IMR-90 (cell line): ENCODE measurements around the gene LRRC36. TPM values are rescaled to one million over a fixed set of nuclear protein-coding genes. Genes with fewer than 3 reads are reported as not detected.

Experiments used
- ATAC-seq: fragments of 200-7000 bp; cut with Tn5 transposase; 2 replicates; pipeline ENCODE4 v1.9.1; 2020; ENCODE audit warnings: low read depth, mild to moderate bottlenecking, moderate library complexity
- BruUV-seq: library from RNA; stranded (reverse); fragments of 400-500 nt; replicated peaks from 2 replicates; lab custom pipeline; 2021; lab: Mats Ljungman, UMichigan
- CTCF ChIA-PET: fragments of 300-600 bp; formaldehyde crosslinking; extraction: SDS; loops from one replicate; lab custom pipeline; 2021; ENCODE audit warnings: antibody characterized with exemption; lab: Yijun Ruan, JAX
- POLR2A ChIA-PET: fragments of 300-600 bp; sonication (Branson Sonifier 250); formaldehyde crosslinking; loops from one replicate; lab custom pipeline; 2022; ENCODE audit warnings: antibody characterized with exemption; ENCODE audit not compliant: unreplicated experiment; lab: Charles Lee
- DNase-seq: peaks from one replicate; pipeline ENCODE4 v3.0.0; 2013
- H2AFZ ChIP-seq: replicated peaks from 2 replicates; pipeline ENCODE3; 2013; ENCODE audit warnings: low read length, mild to moderate bottlenecking; ENCODE audit not compliant: poor library complexity
- H2AK5ac ChIP-seq: 2 replicates; pipeline ENCODE4 v1.6.1; 2013; ENCODE audit warnings: low read depth, low read length, inconsistent platforms
- H2AK9ac ChIP-seq: replicated peaks from 2 replicates; pipeline ENCODE3; 2013; ENCODE audit warnings: mild to moderate bottlenecking, low read depth, low read length, moderate library complexity; ENCODE audit not compliant: poor library complexity
- H2BK120ac ChIP-seq: 2 replicates; pipeline ENCODE4 v1.6.1; 2013; ENCODE audit warnings: low read depth, low read length, inconsistent platforms
- H2BK15ac ChIP-seq: 3 replicates; pipeline ENCODE4 v1.6.1; 2013; ENCODE audit warnings: low read depth, low read length, inconsistent platforms
- H2BK20ac ChIP-seq: 2 replicates; pipeline ENCODE4 v1.6.1; 2013; ENCODE audit warnings: low read depth, mild to moderate bottlenecking, inconsistent platforms, low read length, moderate library complexity
- H2BK5ac ChIP-seq: 2 replicates; pipeline ENCODE4 v1.6.1; 2013; ENCODE audit warnings: mild to moderate bottlenecking, low read depth, low read length, inconsistent platforms; ENCODE audit not compliant: poor library complexity, severe bottlenecking
- H3K14ac ChIP-seq: replicated peaks from 2 replicates; pipeline ENCODE4 v1.6.1; 2013; ENCODE audit warnings: low read depth, low read length, inconsistent platforms
- H3K18ac ChIP-seq: 2 replicates; pipeline ENCODE4 v1.6.1; 2013; ENCODE audit warnings: low read depth, low read length, control low read depth
- H3K23ac ChIP-seq: 2 replicates; pipeline ENCODE4 v1.6.1; 2013; ENCODE audit warnings: low read depth, low read length, inconsistent platforms
- H3K27ac ChIP-seq: 2 replicates; pipeline ENCODE4 v1.5.1; 2013; ENCODE audit warnings: mild to moderate bottlenecking, control low read depth, low read length; ENCODE audit not compliant: insufficient read depth
- H3K27me3 ChIP-seq: 2 replicates; pipeline ENCODE4 v1.6.1; 2013; ENCODE audit warnings: low read length; ENCODE audit not compliant: control insufficient read depth, insufficient read depth
- H3K36me3 ChIP-seq: 2 replicates; pipeline ENCODE4 v1.6.1; 2013; ENCODE audit warnings: low read length, mixed read lengths; ENCODE audit not compliant: control insufficient read depth, insufficient read depth
- H3K4ac ChIP-seq: 2 replicates; pipeline ENCODE4 v1.6.1; 2013; ENCODE audit warnings: low read depth, low read length, inconsistent platforms
- H3K4me1 ChIP-seq: 2 replicates; pipeline ENCODE4 v1.6.1; 2013; ENCODE audit warnings: low read length, mixed read lengths; ENCODE audit not compliant: control insufficient read depth, insufficient read depth
- H3K4me2 ChIP-seq: 2 replicates; pipeline ENCODE4 v1.6.1; 2013; ENCODE audit warnings: low read depth, mild to moderate bottlenecking, control low read depth, low read length, moderate library complexity
- H3K4me3 ChIP-seq: 2 replicates; pipeline ENCODE4 v1.5.1; 2013; ENCODE audit warnings: low read depth, mild to moderate bottlenecking, control low read depth, low read length, moderate library complexity; ENCODE audit not compliant: insufficient read depth
- H3K56ac ChIP-seq: 2 replicates; pipeline ENCODE4 v1.6.1; 2013; ENCODE audit warnings: low read length, inconsistent platforms; ENCODE audit not compliant: insufficient read depth; ENCODE audit errors: extremely low read depth
- H3K79me1 ChIP-seq, 2 experiments: 2 replicates each; pipeline ENCODE4 v1.6.1; 2013; ENCODE audit warnings: low read length in 2 of 2, inconsistent platforms in 1 of 2, low read depth in 1 of 2
- H3K9ac ChIP-seq: 2 replicates; pipeline ENCODE4 v1.6.1; 2013; ENCODE audit warnings: low read depth, low read length, control low read depth
- H3K9me1 ChIP-seq: 2 replicates; pipeline ENCODE4 v1.6.1; 2013; ENCODE audit warnings: low read length, inconsistent platforms; ENCODE audit not compliant: insufficient read depth
- H3K9me3 ChIP-seq: 2 replicates; pipeline ENCODE4 v1.6.1; 2013; ENCODE audit warnings: low read length; ENCODE audit not compliant: control insufficient read depth, insufficient read depth
- H4K20me1 ChIP-seq: 2 replicates; pipeline ENCODE4 v1.6.1; 2013; ENCODE audit warnings: low read length, inconsistent platforms; ENCODE audit not compliant: insufficient read depth
- H4K5ac ChIP-seq: 2 replicates; pipeline ENCODE4 v1.6.1; 2013; ENCODE audit warnings: mild to moderate bottlenecking, low read depth, low read length, control low read depth
- H4K8ac ChIP-seq, 2 experiments: 2 replicates each; pipeline ENCODE4 v1.6.1; 2013; ENCODE audit warnings: low read depth in 2 of 2, low read length in 2 of 2, control low read depth in 1 of 2, inconsistent platforms in 1 of 2
- H4K91ac ChIP-seq: 2 replicates; pipeline ENCODE4 v1.6.1; 2013; ENCODE audit warnings: low read depth, low read length, inconsistent platforms; ENCODE audit not compliant: insufficient read depth
- BHLHE40 ChIP-seq: fragments of 150-350 bp; IDR thresholded peaks from 2 replicates; pipeline ENCODE4 v1.6.1; 2016; ENCODE audit warnings: mild to moderate bottlenecking, low read depth, low read length
- CEBPB ChIP-seq: IDR thresholded peaks from 2 replicates; pipeline ENCODE4 v1.6.1; 2012; ENCODE audit warnings: low read depth, low read length, improper control_type of control experiment
- FOS ChIP-seq: fragments of 150-350 bp; IDR thresholded peaks from 2 replicates; pipeline ENCODE4 v1.6.1; 2016; ENCODE audit warnings: low read depth, low read length
- MAFK ChIP-seq: IDR thresholded peaks from 2 replicates; pipeline ENCODE4 v1.6.1; 2012; ENCODE audit warnings: low read depth, low read length, improper control_type of control experiment
- MAZ ChIP-seq: IDR thresholded peaks from 2 replicates; pipeline ENCODE4 v1.6.1; 2012; ENCODE audit warnings: low read depth, mild to moderate bottlenecking, low read length, improper control_type of control experiment, moderate library complexity, borderline replicate concordance
- MXI1 ChIP-seq: IDR thresholded peaks from 2 replicates; pipeline ENCODE4 v1.6.1; 2012; ENCODE audit warnings: low read depth, mild to moderate bottlenecking, low read length, moderate library complexity, borderline replicate concordance
- NFE2L2 ChIP-seq: fragments of 150-350 bp; IDR thresholded peaks from 2 replicates; pipeline ENCODE4 v1.6.1; 2016; ENCODE audit warnings: low read depth, mild to moderate bottlenecking, low read length
- POLR2A ChIP-seq: IDR thresholded peaks from 2 replicates; pipeline ENCODE4 v1.6.1; 2012; ENCODE audit warnings: mild to moderate bottlenecking, low read depth, low read length
- RAD21 ChIP-seq: IDR thresholded peaks from 2 replicates; pipeline ENCODE4 v1.6.1; 2012; ENCODE audit warnings: low read length, improper control_type of control experiment
- RCOR1 ChIP-seq: IDR thresholded peaks from 2 replicates; pipeline ENCODE4 v1.6.1; 2012; ENCODE audit warnings: mild to moderate bottlenecking, low read length, improper control_type of control experiment; ENCODE audit not compliant: insufficient replicate concordance
- RFX5 ChIP-seq: IDR thresholded peaks from 2 replicates; pipeline ENCODE4 v1.8.0; 2012; ENCODE audit warnings: low read depth, mild to moderate bottlenecking, low read length, moderate library complexity
- SMC3 ChIP-seq: fragments of 150-350 bp; IDR thresholded peaks from 2 replicates; pipeline ENCODE4 v1.6.1; 2016; ENCODE audit warnings: low read depth, mild to moderate bottlenecking, antibody characterized with exemption, low read length, moderate library complexity
- WGBS, 2 experiments: methylation state at CpG; one replicate each; pipeline versions ENCODE4 v1.1.5 to v1.1.7; 2013; ENCODE audit warnings: missing lambda C conversion rate in 2 of 2; ENCODE audit not compliant: insufficient read length in 1 of 2; ENCODE audit errors: extremely low coverage in 2 of 2; 5-methylcytosine and 5-hydroxymethylcytosine counted together
- dilution Hi-C: fragments of 300-500 bp; cut with HindIII; formaldehyde crosslinking; loops from one replicate; pipeline ENCODE4 v1.14.3; 2018; ENCODE audit warnings: low sequenced_read_pairs; ENCODE audit not compliant: unreplicated experiment
- in situ Hi-C: fragments of 300-500 bp; cut with MboI; formaldehyde crosslinking; loops from 3 replicates; pipeline ENCODE4 v1.14.3; 2019; ENCODE audit warnings: low sequenced_read_pairs, inconsistent platforms, mixed read lengths
- intact Hi-C: fragments of 100-400 bp; cut with micrococcal nuclease; formaldehyde crosslinking; loops from 2 replicates; pipeline ENCODE4 v1.10.0; 2022
- polyA plus RNA-seq, 3 experiments: library from polyadenylated mRNA; depleted of rRNA; stranded (reverse); fragments of >200 nt; gene quantifications; 2 replicates each; pipeline ENCODE4 v1.2.3, GENCODE V29; 2012; ENCODE audit warnings: low replicate concordance in 1 of 3
- total RNA-seq: library from RNA; depleted of rRNA; stranded (reverse); fragments of >200 nt; gene quantifications from 2 replicates; pipeline ENCODE4 v1.2.3, GENCODE V29; 2012
- TF ChIP-seq, protein P1 (sequence below): conservative IDR thresholded peaks from 2 replicates; pipeline ENCODE4 v1.5.1; 2012; ENCODE audit warnings: mild to moderate bottlenecking, low read depth, low read length, improper control_type of control experiment
- TF ChIP-seq, protein P2 (sequence below): fragments of 150-350 bp; IDR thresholded peaks from 2 replicates; pipeline ENCODE4 v1.6.1; 2017; ENCODE audit warnings: mild to moderate bottlenecking, antibody characterized with exemption, low read length, low read depth
- TF ChIP-seq, protein P3 (sequence below): fragments of 150-350 bp; IDR thresholded peaks from 2 replicates; pipeline ENCODE4 v1.6.1; 2016; ENCODE audit warnings: low read depth, mild to moderate bottlenecking, low read length, moderate library complexity, borderline replicate concordance

Gene LRRC36
- total and polyA plus RNA-seq, 2 of the 4 experiments (the other 2 are of a cell fraction): 0.18 to 0.29 TPM

DNA sequence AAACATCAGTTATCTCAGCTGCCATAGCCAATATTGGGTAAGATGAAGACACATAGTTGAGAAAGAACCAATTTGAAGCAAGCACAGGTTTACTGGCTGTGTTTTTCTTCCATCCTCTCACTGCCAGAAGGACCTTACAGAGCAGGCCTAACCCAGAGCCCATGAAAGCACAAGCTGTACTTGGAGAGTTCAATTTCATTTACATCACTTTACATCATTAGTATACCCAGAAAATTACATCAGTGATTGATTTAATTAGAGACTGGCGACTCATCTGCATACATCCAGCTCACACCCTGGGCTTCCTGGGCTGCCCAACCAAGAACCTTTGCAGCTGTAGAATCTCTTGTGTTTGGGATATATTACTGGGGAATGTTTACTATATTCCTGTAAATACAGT lies 23.7 kb downstream of the LRRC36 start:
- Histone ChIP-seq H2BK120ac (no peak overlapping the region), H3K14ac (no peak overlapping the region), H2AK5ac (no peak overlapping the region), H3K79me1 (no peaks in the 10 kb centered on the region), H3K9me1 (no peaks in the 10 kb centered on the region), H2BK20ac (no peak overlapping the region), H4K8ac (no peak overlapping the region), H3K4me1 (no peaks in the 10 kb centered on the region), H3K4ac (no peak overlapping the region), H3K4me2 (no peak overlapping the region), H3K56ac (no peak overlapping the region), H2AFZ (no peak overlapping the region), H2BK5ac (no peak overlapping the region), H3K36me3 (no peaks in the 10 kb centered on the region), H2BK15ac (no peak overlapping the region), H4K20me1 (no peaks in the 10 kb centered on the region), H3K9me3 (no peaks in the 10 kb centered on the region), H3K27ac (no peak overlapping the region), H4K91ac (no peak overlapping the region), H3K9ac (no peak overlapping the region), H3K23ac (no peak overlapping the region), H3K27me3 (peaks cover 5% of the 10 kb centered on the region), H3K4me3 (no peak overlapping the region), H4K5ac (no peak overlapping the region), H2AK9ac (no peak overlapping the region), H3K18ac (no peak overlapping the region)
- dilution Hi-C loops: no loop called here
- BruUV-seq: no TSS peak
- ATAC-seq (no peak), DNase-seq (no peak)
- no CpG with 5 or more reads among the region's 1 CpG for WGBS, 2 experiments
- intact Hi-C loops: no loop called here
- in situ Hi-C loops: no loop called here
- CTCF ChIA-PET: interaction anchor here (0.9 to 1.1 kb wide), 2 partner anchors 12 to 43 kb away, joined by 3 to 4 read pairs; partner anchors contain the start of gene TPPP3
- TF ChIP-seq POLR2A: no peak
- TF ChIP-seq RCOR1: no peak
- TF ChIP-seq, protein P1, sequence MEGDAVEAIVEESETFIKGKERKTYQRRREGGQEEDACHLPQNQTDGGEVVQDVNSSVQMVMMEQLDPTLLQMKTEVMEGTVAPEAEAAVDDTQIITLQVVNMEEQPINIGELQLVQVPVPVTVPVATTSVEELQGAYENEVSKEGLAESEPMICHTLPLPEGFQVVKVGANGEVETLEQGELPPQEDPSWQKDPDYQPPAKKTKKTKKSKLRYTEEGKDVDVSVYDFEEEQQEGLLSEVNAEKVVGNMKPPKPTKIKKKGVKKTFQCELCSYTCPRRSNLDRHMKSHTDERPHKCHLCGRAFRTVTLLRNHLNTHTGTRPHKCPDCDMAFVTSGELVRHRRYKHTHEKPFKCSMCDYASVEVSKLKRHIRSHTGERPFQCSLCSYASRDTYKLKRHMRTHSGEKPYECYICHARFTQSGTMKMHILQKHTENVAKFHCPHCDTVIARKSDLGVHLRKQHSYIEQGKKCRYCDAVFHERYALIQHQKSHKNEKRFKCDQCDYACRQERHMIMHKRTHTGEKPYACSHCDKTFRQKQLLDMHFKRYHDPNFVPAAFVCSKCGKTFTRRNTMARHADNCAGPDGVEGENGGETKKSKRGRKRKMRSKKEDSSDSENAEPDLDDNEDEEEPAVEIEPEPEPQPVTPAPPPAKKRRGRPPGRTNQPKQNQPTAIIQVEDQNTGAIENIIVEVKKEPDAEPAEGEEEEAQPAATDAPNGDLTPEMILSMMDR: no peak
- no peak for TF ChIP-seq CEBPB
- TF ChIP-seq RAD21: no peak
- no peak for TF ChIP-seq MAFK
- no peak for TF ChIP-seq BHLHE40
- no peak for TF ChIP-seq MXI1
- TF ChIP-seq RFX5: no peak
- no peak for TF ChIP-seq FOS
- no peak for TF ChIP-seq NFE2L2
- no peak for TF ChIP-seq MAZ
- TF ChIP-seq SMC3: no peak
- TF ChIP-seq, protein P2, sequence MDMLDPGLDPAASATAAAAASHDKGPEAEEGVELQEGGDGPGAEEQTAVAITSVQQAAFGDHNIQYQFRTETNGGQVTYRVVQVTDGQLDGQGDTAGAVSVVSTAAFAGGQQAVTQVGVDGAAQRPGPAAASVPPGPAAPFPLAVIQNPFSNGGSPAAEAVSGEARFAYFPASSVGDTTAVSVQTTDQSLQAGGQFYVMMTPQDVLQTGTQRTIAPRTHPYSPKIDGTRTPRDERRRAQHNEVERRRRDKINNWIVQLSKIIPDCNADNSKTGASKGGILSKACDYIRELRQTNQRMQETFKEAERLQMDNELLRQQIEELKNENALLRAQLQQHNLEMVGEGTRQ: no peak
- TF ChIP-seq, protein P3, sequence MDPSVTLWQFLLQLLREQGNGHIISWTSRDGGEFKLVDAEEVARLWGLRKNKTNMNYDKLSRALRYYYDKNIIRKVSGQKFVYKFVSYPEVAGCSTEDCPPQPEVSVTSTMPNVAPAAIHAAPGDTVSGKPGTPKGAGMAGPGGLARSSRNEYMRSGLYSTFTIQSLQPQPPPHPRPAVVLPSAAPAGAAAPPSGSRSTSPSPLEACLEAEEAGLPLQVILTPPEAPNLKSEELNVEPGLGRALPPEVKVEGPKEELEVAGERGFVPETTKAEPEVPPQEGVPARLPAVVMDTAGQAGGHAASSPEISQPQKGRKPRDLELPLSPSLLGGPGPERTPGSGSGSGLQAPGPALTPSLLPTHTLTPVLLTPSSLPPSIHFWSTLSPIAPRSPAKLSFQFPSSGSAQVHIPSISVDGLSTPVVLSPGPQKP: no peak
- POLR2A ChIA-PET: interaction anchor here (0.7 kb wide), 1 partner anchor 103 kb away, joined by 4 read pairs; the partner anchor contains the start of gene FHOD1
